Keratinocyte (primary cell): ENCODE results near the gene ATP8A2. TPM values are rescaled to one million over a fixed set of nuclear protein-coding genes. Genes with fewer than 3 reads are reported as not detected.

Experiments
- DNase-seq: peaks from one replicate; pipeline ENCODE4 v3.0.0-alpha.2; 2011; ENCODE audit warnings: low read depth, missing footprints, low spot score
- FAIRE-seq: peaks from 2 replicates; lab custom pipeline; 2011; peaks lifted over from hg19 to GRCh38; lab: Jason Lieb, UNC
- H2AFZ ChIP-seq: 2 replicates; pipeline ENCODE4 v1.6.0; 2012; ENCODE audit warnings: low read length, control low read depth, inconsistent platforms; ENCODE audit not compliant: control insufficient read depth
- H3K27ac ChIP-seq: 2 replicates; pipeline ENCODE4 v1.5.1; 2011; ENCODE audit warnings: low read length; ENCODE audit not compliant: control insufficient read depth, insufficient read depth
- H3K27me3 ChIP-seq: 3 replicates; pipeline ENCODE4 v1.6.0; 2011; ENCODE audit warnings: low read length; ENCODE audit not compliant: control insufficient read depth, insufficient read depth; ENCODE audit errors: extremely low read depth
- H3K36me3 ChIP-seq, 2 experiments: 2 replicates in 1 of 2; 3 replicates in 1 of 2; pipeline ENCODE4 v1.5.1; 2011; ENCODE audit warnings: low read length in 2 of 2, mild to moderate bottlenecking in 1 of 2; ENCODE audit not compliant: control insufficient read depth in 2 of 2, insufficient read depth in 2 of 2; ENCODE audit errors: extremely low read depth in 1 of 2
- H3K4me1 ChIP-seq: 3 replicates; pipeline ENCODE4 v1.5.1; 2011; ENCODE audit warnings: low read length; ENCODE audit not compliant: control insufficient read depth, insufficient read depth; ENCODE audit errors: extremely low read depth
- H3K4me2 ChIP-seq: 3 replicates; pipeline ENCODE4 v1.6.0; 2011; ENCODE audit warnings: low read depth, low read length; ENCODE audit not compliant: control insufficient read depth, insufficient read depth; ENCODE audit errors: extremely low read depth
- H3K4me3 ChIP-seq, 3 experiments: fragments of 200-600 bp in 1 of 3; sonication (generic) in 1 of 3; 2 replicates in 2 of 3; 3 replicates in 1 of 3; pipeline ENCODE4 v1.5.1; 2011 to 2016; ENCODE audit warnings: low read length in 3 of 3, mild to moderate bottlenecking in 3 of 3, control low read depth in 2 of 3, inconsistent platforms in 1 of 3, low read depth in 1 of 3, mixed read lengths in 1 of 3, mixed run types in 1 of 3, moderate library complexity in 1 of 3; ENCODE audit not compliant: control insufficient read depth in 2 of 3, insufficient read depth in 2 of 3; ENCODE audit errors: extremely low read depth in 1 of 3
- H3K79me2 ChIP-seq: 2 replicates; pipeline ENCODE4 v1.6.0; 2012; ENCODE audit warnings: low read length; ENCODE audit not compliant: control insufficient read depth, insufficient read depth
- H3K9ac ChIP-seq: 3 replicates; pipeline ENCODE4 v1.6.0; 2011; ENCODE audit warnings: low read length; ENCODE audit not compliant: control insufficient read depth, insufficient read depth; ENCODE audit errors: extremely low read depth
- H3K9me1 ChIP-seq: 3 replicates; pipeline ENCODE4 v1.6.0; 2011; ENCODE audit warnings: low read length; ENCODE audit not compliant: control insufficient read depth, insufficient read depth; ENCODE audit errors: extremely low read depth
- H3K9me3 ChIP-seq: 2 replicates; pipeline ENCODE4 v1.5.1; 2012; ENCODE audit warnings: low read depth, low read length; ENCODE audit not compliant: control insufficient read depth
- H4K20me1 ChIP-seq: 3 replicates; pipeline ENCODE4 v1.6.0; 2011; ENCODE audit warnings: low read length; ENCODE audit not compliant: control insufficient read depth, insufficient read depth; ENCODE audit errors: extremely low read depth
- EZH2 ChIP-seq: IDR thresholded peaks from one replicate; pipeline ENCODE4 v1.6.1; 2012; ENCODE audit warnings: inconsistent platforms, mild to moderate bottlenecking, low read length, moderate library complexity
- dilution Hi-C: fragments of 300-500 bp; cut with MboI; formaldehyde crosslinking; loops from one replicate; pipeline ENCODE4 v1.7.0; 2020; ENCODE audit warnings: low sequenced_read_pairs; ENCODE audit not compliant: extremely low pct_ligation_motif_present
- polyA plus RNA-seq, 5 experiments: library from polyadenylated mRNA; depleted of rRNA in 3 of 5; stranded (reverse) in 3 of 5; stranded (forward) in 1 of 5; unstranded in 1 of 5; fragments of >200 nt; gene quantifications; 1 replicate in 1 of 5; 2 replicates in 3 of 5; 3 replicates in 1 of 5; pipeline versions ENCODE4 v1.2.1 to v1.2.3, GENCODE V29; 2011 to 2012; ENCODE audit warnings: missing spikeins in 2 of 5, low read depth in 1 of 5, low replicate concordance in 1 of 5
- TF ChIP-seq, protein P1 (sequence below), 3 experiments: IDR thresholded peaks in 1 of 3; conservative IDR thresholded peaks in 1 of 3; optimal IDR thresholded peaks in 1 of 3; 2 replicates in 2 of 3; 3 replicates in 1 of 3; pipeline versions ENCODE3 to v1.5.1; 2011; ENCODE audit warnings: low read length in 3 of 3, mild to moderate bottlenecking in 3 of 3, moderate library complexity in 2 of 3, control low read depth in 1 of 3, inconsistent platforms in 1 of 3; ENCODE audit not compliant: insufficient read depth in 2 of 3; ENCODE audit errors: extremely low read depth in 1 of 3

Gene ATP8A2
- polyA plus RNA-seq, 1 donor (not counting 4 experiments of a cell fraction or from before 2014, with no cell fraction given): 0.16 TPM

DNA sequence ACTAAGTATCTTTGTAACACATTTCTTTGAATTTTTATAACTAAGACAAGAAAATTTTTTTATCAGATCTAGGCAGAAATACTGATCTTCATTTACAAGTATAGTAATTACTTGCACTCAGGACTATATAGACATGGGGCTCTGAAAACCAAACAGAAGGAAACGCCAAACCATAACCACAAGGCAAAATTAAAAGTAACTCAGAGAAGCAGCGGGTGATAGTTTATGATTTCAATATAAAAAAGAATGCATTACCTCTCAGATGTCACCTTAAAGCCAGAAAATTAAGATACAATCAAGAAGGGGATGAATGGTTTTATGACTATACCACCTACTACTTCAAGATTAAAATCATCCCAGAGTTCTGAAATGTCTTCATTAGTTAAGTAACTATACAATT is 673.4 kb downstream of the ATP8A2 start:
- no peak overlapping the region for H3K27ac ChIP-seq
- no peaks in the 10 kb centered on the region for H4K20me1 ChIP-seq
- H3K9me3 ChIP-seq: no peaks in the 10 kb centered on the region
- no peak for TF ChIP-seq EZH2
- TF ChIP-seq, protein P1, sequence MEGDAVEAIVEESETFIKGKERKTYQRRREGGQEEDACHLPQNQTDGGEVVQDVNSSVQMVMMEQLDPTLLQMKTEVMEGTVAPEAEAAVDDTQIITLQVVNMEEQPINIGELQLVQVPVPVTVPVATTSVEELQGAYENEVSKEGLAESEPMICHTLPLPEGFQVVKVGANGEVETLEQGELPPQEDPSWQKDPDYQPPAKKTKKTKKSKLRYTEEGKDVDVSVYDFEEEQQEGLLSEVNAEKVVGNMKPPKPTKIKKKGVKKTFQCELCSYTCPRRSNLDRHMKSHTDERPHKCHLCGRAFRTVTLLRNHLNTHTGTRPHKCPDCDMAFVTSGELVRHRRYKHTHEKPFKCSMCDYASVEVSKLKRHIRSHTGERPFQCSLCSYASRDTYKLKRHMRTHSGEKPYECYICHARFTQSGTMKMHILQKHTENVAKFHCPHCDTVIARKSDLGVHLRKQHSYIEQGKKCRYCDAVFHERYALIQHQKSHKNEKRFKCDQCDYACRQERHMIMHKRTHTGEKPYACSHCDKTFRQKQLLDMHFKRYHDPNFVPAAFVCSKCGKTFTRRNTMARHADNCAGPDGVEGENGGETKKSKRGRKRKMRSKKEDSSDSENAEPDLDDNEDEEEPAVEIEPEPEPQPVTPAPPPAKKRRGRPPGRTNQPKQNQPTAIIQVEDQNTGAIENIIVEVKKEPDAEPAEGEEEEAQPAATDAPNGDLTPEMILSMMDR (optimal IDR thresholded peaks at IDR 0.05 in 1 of 3, IDR thresholded peaks at IDR 0.05 in 1 of 3, conservative IDR thresholded peaks at IDR 0.05 in 1 of 3; ENCODE audit: extremely low read depth in 1 of 3, insufficient read depth in 2 of 3, low read length in 3 of 3): no peak
- H3K36me3 ChIP-seq: no peaks in the 10 kb centered on the region
- H3K79me2 ChIP-seq: no peaks in the 10 kb centered on the region
- H3K9me1 ChIP-seq: no peaks in the 10 kb centered on the region
- no peak for FAIRE-seq
- peaks cover 8% of the 10 kb centered on the region for H3K4me1 ChIP-seq
- dilution Hi-C loops: no loop called here
- no peak overlapping the region for H2AFZ ChIP-seq
- DNase-seq: no peak
- H3K27me3 ChIP-seq: peaks cover 26% of the 10 kb centered on the region
- H3K4me3 ChIP-seq: no peak overlapping the region
- no peak overlapping the region for H3K9ac ChIP-seq
- no peak overlapping the region for H3K4me2 ChIP-seq

DNA sequence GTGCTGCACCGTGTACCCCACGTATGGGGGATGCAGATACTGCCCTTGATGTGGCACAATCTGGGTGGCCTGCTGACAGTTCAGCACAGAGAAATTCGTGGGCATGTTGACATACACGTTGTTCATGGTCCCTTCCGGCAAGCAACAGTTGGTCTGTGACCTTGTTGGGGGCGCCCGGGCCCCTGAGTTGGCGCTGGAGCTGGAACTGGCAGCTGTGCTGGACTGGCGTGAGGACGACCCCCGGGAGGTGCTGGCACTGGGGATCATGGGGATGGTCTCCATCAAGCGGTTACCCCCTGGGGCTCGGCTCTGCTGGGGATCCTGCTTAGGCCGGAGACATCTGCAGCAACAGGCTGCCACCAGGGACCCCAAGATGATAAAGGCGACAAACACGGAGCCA is 674.9 kb downstream of the ATP8A2 start:
- H2AFZ ChIP-seq: no peak overlapping the region
- H3K9ac ChIP-seq: no peak overlapping the region
- no peak overlapping the region for H3K4me3 ChIP-seq
- TF ChIP-seq EZH2: no peak
- TF ChIP-seq, protein P1 (optimal IDR thresholded peaks at IDR 0.05 in 1 of 3, IDR thresholded peaks at IDR 0.05 in 1 of 3, conservative IDR thresholded peaks at IDR 0.05 in 1 of 3; ENCODE audit: extremely low read depth in 1 of 3, insufficient read depth in 2 of 3, low read length in 3 of 3): no peak
- no peak for DNase-seq
- no peaks in the 10 kb centered on the region for H3K79me2 ChIP-seq
- H3K9me3 ChIP-seq: no peaks in the 10 kb centered on the region
- no peak for FAIRE-seq
- H3K36me3 ChIP-seq: no peaks in the 10 kb centered on the region
- H3K4me1 ChIP-seq: peaks cover 8% of the 10 kb centered on the region
- H3K27ac ChIP-seq: no peak overlapping the region
- H3K4me2 ChIP-seq: no peak overlapping the region
- dilution Hi-C loops: no loop called here
- no peaks in the 10 kb centered on the region for H4K20me1 ChIP-seq
- no peaks in the 10 kb centered on the region for H3K9me1 ChIP-seq
- H3K27me3 ChIP-seq: peaks cover 41% of the 10 kb centered on the region
